Esophagus muscularis mucosa (tissue), 4 donors: ENCODE measurements around the gene UBE2I.

Source experiments
- CTCF ChIP-seq, 3 experiments: fragments of 200-600 bp in 2 of 3; fragments of 450-650 bp in 1 of 3; sonication (generic) in 2 of 3; IDR thresholded peaks; one replicate each; pipeline ENCODE4 v1.5.1; 2017 to 2019; ENCODE audit warnings: antibody characterized with exemption in 3 of 3, mild to moderate bottlenecking in 2 of 3, moderate library complexity in 1 of 3
- EP300 ChIP-seq: sonication (generic); formaldehyde crosslinking; IDR thresholded peaks from one replicate; pipeline ENCODE4 v1.6.1; 2017; ENCODE audit warnings: antibody characterized with exemption
- POLR2AphosphoS5 ChIP-seq, 2 donors: sonication (generic); formaldehyde crosslinking; IDR thresholded peaks; one replicate each; pipeline ENCODE4 v1.6.1; 2017; ENCODE audit warnings: antibody characterized with exemption in 2 of 2

DNA sequence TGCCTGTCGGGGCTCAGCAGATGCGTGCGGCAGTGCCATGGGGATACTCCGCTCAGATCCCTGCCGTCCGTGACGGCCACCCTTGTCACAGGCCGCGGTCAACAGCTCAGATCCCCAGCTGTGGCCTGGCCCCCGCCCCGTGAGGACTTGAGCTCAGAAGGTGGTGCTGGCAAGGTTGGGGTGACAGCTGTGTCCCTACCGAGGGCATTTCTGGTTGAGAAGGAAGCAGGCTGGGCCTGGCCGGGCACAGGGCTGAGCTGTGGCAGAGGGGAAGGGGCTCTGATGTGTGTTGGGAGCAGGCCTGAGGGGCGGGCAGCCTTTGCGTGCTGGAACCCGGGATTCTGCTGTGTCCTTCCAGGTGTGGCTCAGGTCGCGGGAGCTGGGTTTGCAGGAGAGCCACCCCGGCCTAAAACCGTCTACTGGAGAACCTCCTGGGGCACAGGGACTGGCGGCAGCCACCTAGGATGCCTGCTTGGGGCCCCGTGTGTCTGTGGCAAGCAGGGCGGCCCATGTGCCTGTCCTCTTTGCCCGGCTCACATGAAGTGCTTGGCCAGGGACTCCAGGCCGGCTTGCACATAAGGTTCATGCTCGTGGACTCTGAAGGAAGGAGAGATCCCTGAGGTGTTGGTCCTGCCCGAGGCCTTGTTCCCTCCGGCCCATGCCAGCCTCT, 5.1 kb downstream of the UBE2I start:
- TF ChIP-seq CTCF (IDR thresholded peaks at IDR 0.05) = no peak
- TF ChIP-seq EP300 = no peak
- TF ChIP-seq POLR2AphosphoS5 (IDR thresholded peaks at IDR 0.05) = no peak
